ENCODE data around the gene PPFIA3. TPM values are rescaled to one million over a fixed set of nuclear protein-coding genes. Genes with fewer than 3 reads are reported as not detected.

The PPFIA3 gene
- total and polyA plus RNA-seq, 3 donors from 2014 or later: 8.8 to 13.1 (median 9.2) TPM

DNA sequence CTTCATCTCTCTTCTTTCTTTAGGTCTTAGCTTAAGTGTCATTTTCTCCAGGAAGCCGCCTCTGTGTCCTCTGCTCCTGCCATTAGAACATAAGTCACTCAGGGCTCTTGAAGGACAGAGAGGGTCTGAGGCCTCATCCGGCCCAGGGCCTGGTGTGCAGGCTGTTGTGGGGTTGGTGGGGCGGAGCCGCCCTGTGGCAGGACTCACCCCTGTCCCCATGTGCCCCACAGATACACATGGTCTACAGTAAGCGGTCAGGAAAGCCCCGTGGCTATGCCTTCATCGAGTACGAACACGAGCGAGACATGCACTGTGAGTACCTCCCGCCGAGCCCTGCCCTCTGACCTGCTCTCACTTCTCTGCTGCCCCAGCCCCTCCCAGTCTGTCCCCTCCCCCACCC, 18.2 kb upstream of the PPFIA3 start:
- H3K27ac ChIP-seq: no peak overlapping the region
- H3K36me3 ChIP-seq (ENCODE audit: low read depth, missing control alignments): no peaks in the 10 kb centered on the region
- TF ChIP-seq CTCF (IDR thresholded peaks at IDR 0.05) (no peak), POLR2A (IDR thresholded peaks at IDR 0.05) (no peak)
- H3K9me3 ChIP-seq: no peaks in the 10 kb centered on the region
- peaks cover 3% of the 10 kb centered on the region for H3K4me1 ChIP-seq
- 84 to 88% methylated on average over 12 of the region's 12 CpGs for WGBS, 2 donors
- intact Hi-C loops (cut with DNase I; ENCODE audit: low total_unique reads): no loop called here
- DNase-seq: no peak
- no peaks in the 10 kb centered on the region for H3K27me3 ChIP-seq
- H3K4me3 ChIP-seq: no peak overlapping the region

DNA sequence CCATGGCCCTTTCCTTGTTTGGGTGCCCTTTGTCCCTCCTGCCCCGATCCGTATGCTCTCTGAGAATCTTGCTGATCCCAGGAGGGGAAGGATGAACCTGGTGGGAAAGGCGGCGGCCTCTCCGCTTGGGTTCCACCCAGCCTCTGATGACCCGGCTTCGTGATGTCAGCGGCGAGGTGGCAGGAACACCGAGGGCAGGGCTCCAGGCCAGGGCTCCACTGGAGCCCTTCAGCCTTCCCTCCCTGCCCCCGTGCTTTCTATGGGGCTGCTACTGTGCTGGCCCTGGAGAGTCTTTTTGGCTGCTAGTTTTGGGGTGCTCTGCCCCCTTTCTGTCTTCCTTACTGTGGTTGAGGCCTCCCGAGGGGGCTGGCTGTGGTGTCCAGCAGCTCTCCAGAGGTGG, 17.0 kb upstream of the PPFIA3 start:
- Histone ChIP-seq H3K27ac (no peak overlapping the region), H3K4me1 (peaks cover 3% of the 10 kb centered on the region), H3K4me3 (no peak overlapping the region), H3K9me3 (no peaks in the 10 kb centered on the region), H3K27me3 (no peaks in the 10 kb centered on the region), H3K36me3 (ENCODE audit: low read depth, missing control alignments) (no peaks in the 10 kb centered on the region)
- DNase-seq: no peak
- intact Hi-C loops (cut with DNase I; ENCODE audit: low total_unique reads): no loop called here
- 80 to 83% methylated on average over 10 to 12 of the region's 12 CpGs for WGBS, 2 donors
- TF ChIP-seq POLR2A (IDR thresholded peaks at IDR 0.05) (no peak), CTCF (IDR thresholded peaks at IDR 0.05) (no peak)

DNA sequence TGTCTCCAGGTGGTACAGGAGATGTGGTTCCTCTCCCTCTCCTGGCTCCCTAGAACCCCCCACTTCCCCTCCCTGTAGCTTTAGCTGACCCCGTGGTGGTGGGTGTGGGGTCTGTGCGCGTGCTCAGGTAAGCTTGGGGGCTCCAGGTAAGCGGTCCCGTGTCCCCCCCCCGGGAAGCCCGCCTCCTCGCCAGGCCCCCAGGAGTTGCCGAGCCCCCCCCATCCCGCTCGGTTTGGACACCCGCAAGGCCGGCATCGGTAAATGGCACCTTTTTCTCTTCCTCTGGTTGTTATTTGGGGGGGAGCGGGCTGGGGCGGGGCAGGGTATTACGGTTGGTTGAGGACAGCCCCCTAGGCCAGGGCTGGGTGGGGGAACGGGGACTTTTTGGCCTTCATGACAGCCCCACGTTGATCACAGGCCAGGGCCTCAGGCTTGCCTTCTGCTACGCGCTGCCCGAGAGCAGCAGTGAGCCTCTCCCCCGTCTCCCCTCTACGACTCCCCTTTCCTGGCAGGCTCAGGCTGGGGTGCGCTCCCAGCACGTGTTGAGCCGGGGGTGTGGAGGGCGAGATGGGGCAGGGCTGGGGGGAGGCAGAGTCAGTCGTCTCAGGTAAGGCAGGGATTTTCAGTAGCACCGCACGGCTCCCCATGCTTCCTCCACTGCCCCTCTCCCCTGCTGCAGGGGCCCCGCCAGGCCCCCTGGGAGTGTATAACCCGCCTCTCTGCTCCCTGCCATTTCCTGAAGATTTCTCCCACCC, 15.8 kb upstream of the PPFIA3 start:
- no peaks in the 10 kb centered on the region for H3K27me3 ChIP-seq
- intact Hi-C loops (cut with DNase I; ENCODE audit: low total_unique reads): no loop called here

DNA sequence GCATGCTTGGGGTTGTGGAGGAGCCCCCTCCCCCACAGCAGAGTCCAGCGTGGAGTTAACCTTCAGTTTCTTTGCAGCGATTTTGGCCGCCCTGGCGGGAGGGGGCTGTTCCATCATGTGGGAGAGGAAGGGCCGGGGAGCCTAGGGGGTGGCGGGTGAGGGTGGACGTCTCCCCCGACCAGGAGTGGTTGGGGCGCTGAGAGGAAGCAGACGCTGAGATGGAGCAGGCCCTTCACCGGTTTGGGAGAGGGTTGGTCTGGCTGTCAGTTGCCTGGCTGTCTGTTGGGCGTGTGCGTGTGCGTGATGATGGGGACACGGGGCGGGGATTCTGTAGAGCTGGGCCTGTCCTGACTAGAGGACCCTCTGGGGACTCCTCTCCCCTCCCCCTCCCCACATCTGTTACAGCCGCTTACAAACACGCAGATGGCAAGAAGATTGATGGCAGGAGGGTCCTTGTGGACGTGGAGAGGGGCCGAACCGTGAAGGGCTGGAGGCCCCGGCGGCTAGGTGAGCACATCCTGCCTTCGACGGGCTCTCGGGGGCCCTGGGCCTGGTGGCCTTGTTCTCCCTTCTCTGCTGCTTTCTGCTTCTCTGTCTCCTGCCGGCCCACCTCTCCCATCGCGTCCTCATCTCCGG, 15.0 kb upstream of the PPFIA3 start:
- 78% methylated on average over 14 to 30 of the region's 30 CpGs for WGBS, 2 donors
- Histone ChIP-seq H3K4me3 (no peak overlapping the region), H3K27ac (no peak overlapping the region), H3K27me3 (no peaks in the 10 kb centered on the region), H3K36me3 (ENCODE audit: low read depth, missing control alignments) (no peaks in the 10 kb centered on the region), H3K9me3 (no peaks in the 10 kb centered on the region), H3K4me1 (peaks cover 3% of the 10 kb centered on the region)
- TF ChIP-seq CTCF (IDR thresholded peaks at IDR 0.05): no peak
- no peak for TF ChIP-seq POLR2A (IDR thresholded peaks at IDR 0.05)
- no peak for DNase-seq
- intact Hi-C loops (cut with DNase I; ENCODE audit: low total_unique reads): no loop called here

More for the DNA sequence above, 15.8 kb upstream of the PPFIA3 start:
- no peak for TF ChIP-seq POLR2A (IDR thresholded peaks at IDR 0.05)
- TF ChIP-seq CTCF (IDR thresholded peaks at IDR 0.05): no peak
- WGBS, 2 donors: 77 to 90% methylated on average over 6 to 32 of the region's 33 CpGs
- Histone ChIP-seq H3K4me1 (peaks cover 3% of the 10 kb centered on the region), H3K9me3 (no peaks in the 10 kb centered on the region), H3K27ac (no peak overlapping the region), H3K36me3 (ENCODE audit: low read depth, missing control alignments) (no peaks in the 10 kb centered on the region), H3K4me3 (no peak overlapping the region)
- no peak for DNase-seq

All from testis (tissue), 3 donors.